Neural progenitor cell (in vitro differentiated cells): ENCODE data around the gene VTN.

Source experiments
- CTCF ChIP-seq: fragments of 200-600 bp; sonication (generic); IDR thresholded peaks from 2 replicates; pipeline ENCODE4 v1.5.1; 2017; ENCODE audit warnings: antibody characterized with exemption, mild to moderate bottlenecking
- EZH2 ChIP-seq: fragments of 200-600 bp; sonication (generic); IDR thresholded peaks from 2 replicates; pipeline ENCODE4 v1.6.1; 2017; ENCODE audit warnings: antibody characterized with exemption, mild to moderate bottlenecking, moderate library complexity

- TF ChIP-seq EZH2 (no peak), CTCF (no peak)
These were observed 12.3 kb downstream of the VTN start for GRCh38 chr17:28357901-28358197.
